ENCODE measurements around the gene PCDHGA8. TPM values are rescaled to one million over a fixed set of nuclear protein-coding genes. Genes with fewer than 3 reads are reported as not detected.

Gene PCDHGA8
- polyA plus RNA-seq, 2 of the 4 experiments (the other 2 are of a cell fraction) = 0.03 to 0.08 TPM

DNA sequence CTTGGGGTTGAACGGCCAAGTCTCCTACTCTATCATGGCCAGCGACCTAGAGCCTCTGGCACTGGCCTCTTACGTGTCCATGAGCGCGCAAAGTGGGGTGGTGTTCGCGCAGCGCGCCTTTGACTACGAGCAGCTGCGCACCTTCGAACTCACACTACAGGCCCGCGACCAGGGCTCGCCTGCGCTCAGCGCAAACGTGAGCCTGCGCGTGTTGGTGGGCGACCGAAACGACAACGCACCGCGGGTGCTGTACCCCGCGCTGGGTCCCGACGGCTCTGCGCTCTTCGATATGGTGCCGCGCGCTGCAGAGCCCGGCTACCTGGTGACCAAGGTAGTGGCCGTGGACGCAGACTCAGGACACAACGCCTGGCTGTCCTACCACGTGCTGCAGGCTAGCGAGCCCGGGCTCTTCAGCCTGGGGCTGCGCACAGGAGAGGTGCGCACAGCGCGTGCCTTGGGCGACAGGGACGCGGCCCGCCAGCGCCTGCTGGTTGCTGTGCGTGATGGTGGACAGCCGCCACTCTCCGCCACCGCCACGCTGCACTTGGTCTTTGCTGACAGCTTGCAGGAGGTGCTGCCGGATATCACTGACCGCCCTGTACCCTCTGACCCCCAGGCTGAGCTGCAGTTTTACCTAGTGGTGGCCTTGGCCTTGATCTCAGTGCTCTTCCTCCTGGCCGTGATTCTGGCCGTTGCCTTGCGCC, 7.3 kb downstream of the PCDHGA8 start:
- no peak for DNase-seq (ENCODE audit: low read depth in 1 of 2, low spot score in 1 of 2)
- Histone ChIP-seq H3K4me2 (no peak overlapping the region), H3K27ac (no peak overlapping the region), H3K4me3 (no peak overlapping the region), H3K9me3 (peaks cover 68% of the 10 kb centered on the region), H3K4me1 (no peaks in the 10 kb centered on the region)
- POLR2A ChIA-PET = no interaction called here
- 92% methylated on average over 36 of the region's 61 CpGs for WGBS (ENCODE audit: missing lambda C conversion rate)
- no peak for TF ChIP-seq RFX5 (IDR thresholded peaks at IDR 0.05)
- TF ChIP-seq, protein P1, sequence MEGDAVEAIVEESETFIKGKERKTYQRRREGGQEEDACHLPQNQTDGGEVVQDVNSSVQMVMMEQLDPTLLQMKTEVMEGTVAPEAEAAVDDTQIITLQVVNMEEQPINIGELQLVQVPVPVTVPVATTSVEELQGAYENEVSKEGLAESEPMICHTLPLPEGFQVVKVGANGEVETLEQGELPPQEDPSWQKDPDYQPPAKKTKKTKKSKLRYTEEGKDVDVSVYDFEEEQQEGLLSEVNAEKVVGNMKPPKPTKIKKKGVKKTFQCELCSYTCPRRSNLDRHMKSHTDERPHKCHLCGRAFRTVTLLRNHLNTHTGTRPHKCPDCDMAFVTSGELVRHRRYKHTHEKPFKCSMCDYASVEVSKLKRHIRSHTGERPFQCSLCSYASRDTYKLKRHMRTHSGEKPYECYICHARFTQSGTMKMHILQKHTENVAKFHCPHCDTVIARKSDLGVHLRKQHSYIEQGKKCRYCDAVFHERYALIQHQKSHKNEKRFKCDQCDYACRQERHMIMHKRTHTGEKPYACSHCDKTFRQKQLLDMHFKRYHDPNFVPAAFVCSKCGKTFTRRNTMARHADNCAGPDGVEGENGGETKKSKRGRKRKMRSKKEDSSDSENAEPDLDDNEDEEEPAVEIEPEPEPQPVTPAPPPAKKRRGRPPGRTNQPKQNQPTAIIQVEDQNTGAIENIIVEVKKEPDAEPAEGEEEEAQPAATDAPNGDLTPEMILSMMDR (IDR thresholded peaks at IDR 0.05) = no peak
- TF ChIP-seq, protein P2, sequence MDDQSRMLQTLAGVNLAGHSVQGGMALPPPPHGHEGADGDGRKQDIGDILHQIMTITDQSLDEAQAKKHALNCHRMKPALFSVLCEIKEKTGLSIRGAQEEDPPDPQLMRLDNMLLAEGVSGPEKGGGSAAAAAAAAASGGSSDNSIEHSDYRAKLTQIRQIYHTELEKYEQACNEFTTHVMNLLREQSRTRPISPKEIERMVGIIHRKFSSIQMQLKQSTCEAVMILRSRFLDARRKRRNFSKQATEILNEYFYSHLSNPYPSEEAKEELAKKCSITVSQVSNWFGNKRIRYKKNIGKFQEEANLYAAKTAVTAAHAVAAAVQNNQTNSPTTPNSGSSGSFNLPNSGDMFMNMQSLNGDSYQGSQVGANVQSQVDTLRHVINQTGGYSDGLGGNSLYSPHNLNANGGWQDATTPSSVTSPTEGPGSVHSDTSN (IDR thresholded peaks at IDR 0.05) = no peak
- TF ChIP-seq POLR2A (IDR thresholded peaks at IDR 0.05; ENCODE audit: low read length) = no peak; the same call in 1 of the 2 replicates
- TF ChIP-seq TP53 (CRISPR knock-in tag; IDR thresholded peaks at IDR 0.05) = no peak
- TF ChIP-seq MAZ (IDR thresholded peaks at IDR 0.05; ENCODE audit: borderline replicate concordance, low read depth, low read length) = no peak
- no peak for TF ChIP-seq ZFP36 (IDR thresholded peaks at IDR 0.05; ENCODE audit: borderline replicate concordance, partially characterized antibody)
- no peak for TF ChIP-seq JUNB (IDR thresholded peaks at IDR 0.05)
- CTCF ChIA-PET = interaction anchor here (1.0 to 1.9 kb wide), 2 partner anchors 17 to 125 kb away, joined by 3 to 7 read pairs; partner anchors contain the start of gene PCDHGA7
- ATAC-seq = no peak
- FAIRE-seq = no peak

DNA sequence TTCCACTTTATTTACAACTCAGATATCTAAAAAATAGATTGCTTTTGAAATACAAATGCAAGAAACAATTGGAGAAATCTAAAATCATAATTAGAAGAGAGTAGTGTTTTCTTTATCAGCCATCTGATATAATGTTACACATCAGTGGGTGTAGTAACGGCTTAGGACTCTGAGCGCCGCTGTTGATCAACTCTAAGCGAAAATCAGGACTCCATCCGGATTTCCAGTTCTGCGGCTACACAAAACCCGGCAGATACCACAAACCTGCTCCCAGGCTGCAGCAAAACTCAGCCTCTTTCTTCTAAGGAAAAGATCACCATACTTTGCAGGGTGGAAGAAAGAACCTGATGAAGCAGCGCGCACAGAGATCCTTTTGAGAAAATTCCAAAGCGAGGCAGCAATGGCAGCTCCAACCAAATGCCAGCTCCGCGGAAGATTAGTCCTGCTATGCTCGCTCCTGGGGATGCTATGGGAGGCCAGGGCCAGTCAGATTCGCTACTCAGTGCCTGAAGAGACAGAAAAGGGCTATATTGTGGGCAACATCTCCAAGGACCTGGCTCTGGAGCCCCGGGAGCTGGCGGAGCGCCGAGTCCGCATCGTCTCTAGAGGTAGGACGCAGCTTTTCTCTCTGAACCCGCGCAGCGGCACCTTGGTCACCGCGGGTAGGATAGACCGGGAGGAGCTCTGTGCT, 10.3 kb downstream of the PCDHGA8 start, which contains the start of gene PCDHGA9:
Gene PCDHGA9, plus strand, starts transcription at position 226 of the 691 bp plus-strand sequence. Its CDS starts 175 bp downstream, at position 401.
- H3K4me2 ChIP-seq = no peak within 1 kb of the TSS
- H3K27ac ChIP-seq = no peak within 1 kb of the TSS
- DNase-seq (ENCODE audit: low read depth in 1 of 2, low spot score in 1 of 2) (no peak), ATAC-seq (no peak), FAIRE-seq (no peak)
- WGBS (ENCODE audit: missing lambda C conversion rate) = 72% methylated on average over 27 of the region's 27 CpGs
- H3K9me3 ChIP-seq = peaks cover 75% of the 10 kb centered on the region
- H3K4me1 ChIP-seq = no peaks in the 10 kb centered on the region
- ChIA-PET CTCF (interaction anchor here (0.7 to 1.2 kb wide), 3 partner anchors 15 to 155 kb away, joined by 3 to 4 read pairs (median 3); partner anchors contain the start of genes PCDHGB3 and PCDHGB7), POLR2A (no interaction called here)
- no peak within 1 kb of the TSS for H3K4me3 ChIP-seq
- TF ChIP-seq, protein P3, sequence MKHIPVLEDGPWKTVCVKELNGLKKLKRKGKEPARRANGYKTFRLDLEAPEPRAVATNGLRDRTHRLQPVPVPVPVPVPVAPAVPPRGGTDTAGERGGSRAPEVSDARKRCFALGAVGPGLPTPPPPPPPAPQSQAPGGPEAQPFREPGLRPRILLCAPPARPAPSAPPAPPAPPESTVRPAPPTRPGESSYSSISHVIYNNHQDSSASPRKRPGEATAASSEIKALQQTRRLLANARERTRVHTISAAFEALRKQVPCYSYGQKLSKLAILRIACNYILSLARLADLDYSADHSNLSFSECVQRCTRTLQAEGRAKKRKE (CRISPR knock-in tag; IDR thresholded peaks at IDR 0.05; ENCODE audit: low read depth) = no peak
- no peak for TF ChIP-seq CHD4 (IDR thresholded peaks at IDR 0.05; ENCODE audit: borderline replicate concordance)
- no peak for TF ChIP-seq ZNF302 (CRISPR knock-in tag; IDR thresholded peaks at IDR 0.05)
- TF ChIP-seq MAFK (IDR thresholded peaks at IDR 0.05; ENCODE audit: partially characterized antibody) = no peak
- TF ChIP-seq HOXB13 (CRISPR knock-in tag; IDR thresholded peaks at IDR 0.05; ENCODE audit: low read depth) = no peak
- no peak for TF ChIP-seq POLR2AphosphoS2 (conservative IDR thresholded peaks at IDR 0.05; ENCODE audit: low read length)
- TF ChIP-seq HEYL (CRISPR knock-in tag; IDR thresholded peaks at IDR 0.05) = no peak
- TF ChIP-seq, protein P4, sequence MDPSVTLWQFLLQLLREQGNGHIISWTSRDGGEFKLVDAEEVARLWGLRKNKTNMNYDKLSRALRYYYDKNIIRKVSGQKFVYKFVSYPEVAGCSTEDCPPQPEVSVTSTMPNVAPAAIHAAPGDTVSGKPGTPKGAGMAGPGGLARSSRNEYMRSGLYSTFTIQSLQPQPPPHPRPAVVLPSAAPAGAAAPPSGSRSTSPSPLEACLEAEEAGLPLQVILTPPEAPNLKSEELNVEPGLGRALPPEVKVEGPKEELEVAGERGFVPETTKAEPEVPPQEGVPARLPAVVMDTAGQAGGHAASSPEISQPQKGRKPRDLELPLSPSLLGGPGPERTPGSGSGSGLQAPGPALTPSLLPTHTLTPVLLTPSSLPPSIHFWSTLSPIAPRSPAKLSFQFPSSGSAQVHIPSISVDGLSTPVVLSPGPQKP (IDR thresholded peaks at IDR 0.05; ENCODE audit: low read depth, low read length) = no peak
- TF ChIP-seq FOSL2 (IDR thresholded peaks at IDR 0.05) = no peak
- TF ChIP-seq FOSL2 (CRISPR knock-in tag; IDR thresholded peaks at IDR 0.05) = no peak
- TF ChIP-seq FOXS1 (CRISPR knock-in tag; IDR thresholded peaks at IDR 0.05) = no peak
- TF ChIP-seq, protein P1 (IDR thresholded peaks at IDR 0.05) = no peak
